PC-9 (cell line): ENCODE results near the gene PC.

Source experiments
- CTCF ChIP-seq: fragments of 200-600 bp; sonication (generic); conservative IDR thresholded peaks from 2 replicates; pipeline ENCODE4 v1.6.1; 2017; ENCODE audit warnings: mixed run types, antibody characterized with exemption, mild to moderate bottlenecking, moderate library complexity
- EZH2 ChIP-seq: fragments of 200-600 bp; sonication (generic); IDR thresholded peaks from 2 replicates; pipeline ENCODE4 v1.8.0; 2017; ENCODE audit warnings: antibody characterized with exemption, low read depth

GRCh38 chr11:67006029-67006884, 48.1 kb upstream of the PC start:
- TF ChIP-seq CTCF: no peak
- no peak for TF ChIP-seq EZH2
